ENCODE results near the gene NEK7.

NEK7 gene

DNA sequence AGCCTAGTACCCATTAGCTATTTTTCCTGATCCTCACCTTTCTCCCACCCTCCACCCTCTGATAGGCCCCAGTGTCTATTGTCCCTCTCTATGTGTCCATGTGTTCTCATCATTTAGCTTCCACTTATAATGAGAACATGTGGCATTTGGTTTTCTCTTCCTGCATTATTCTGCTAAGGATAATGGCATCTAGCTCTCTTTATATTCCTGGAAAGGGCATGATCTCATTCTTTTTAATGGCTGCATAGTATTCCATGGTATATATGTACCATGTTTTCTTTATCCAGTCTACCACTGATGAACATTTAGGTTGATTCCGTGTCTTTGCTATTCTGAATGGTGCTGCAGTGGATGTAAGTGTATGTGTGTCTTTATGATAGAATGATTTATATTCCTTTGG lies 178.9 kb downstream of the NEK7 start:
- no peak overlapping the region for H3K4me3 ChIP-seq (ENCODE audit: low read depth, low read length)

DNA sequence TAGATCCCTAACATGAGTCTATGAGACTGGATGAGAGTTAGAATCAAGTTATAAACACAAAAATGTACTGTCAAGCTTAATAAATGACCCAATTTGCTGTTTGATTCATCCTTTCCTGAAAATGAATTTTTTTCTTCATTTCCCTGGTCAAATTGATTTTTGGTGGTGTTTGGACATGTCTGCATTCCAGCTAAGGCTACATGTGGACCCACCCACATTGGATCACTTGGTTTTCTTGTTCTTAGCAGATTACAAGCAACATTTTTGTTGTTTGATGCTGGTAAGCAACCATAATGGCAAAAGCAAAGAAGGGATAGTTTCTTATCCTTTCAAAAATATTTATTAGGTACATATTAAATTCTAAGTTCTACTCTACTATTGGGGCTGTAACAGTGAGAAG lies 181.1 kb downstream of the NEK7 start:
- no peak overlapping the region for H3K4me3 ChIP-seq (ENCODE audit: low read depth, low read length)

DNA sequence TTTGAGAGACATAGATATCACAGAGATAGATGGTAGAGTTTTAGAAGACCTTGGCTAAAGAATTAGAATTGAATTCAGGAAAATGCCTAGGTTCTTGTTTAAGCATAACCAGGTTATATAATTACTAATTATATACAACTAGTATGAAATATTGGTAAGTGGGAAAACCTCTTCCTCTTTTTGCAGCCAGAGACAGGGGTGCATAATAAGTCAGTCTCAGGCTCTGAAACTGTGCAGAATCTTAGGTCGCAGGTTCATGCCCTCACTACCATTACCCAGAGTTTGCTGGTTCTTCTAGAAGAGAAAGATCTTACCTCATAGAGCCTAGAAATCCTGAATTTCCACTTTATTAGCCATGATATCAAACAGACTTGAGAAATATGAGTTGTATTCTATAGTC lies 183.3 kb downstream of the NEK7 start:
- H3K4me3 ChIP-seq (ENCODE audit: low read depth, low read length) = no peak overlapping the region

- H3K4me3 ChIP-seq (ENCODE audit: low read depth, low read length) = no peak overlapping the region
Measured at GRCh38 chr1:198346178-198346577, 189.4 kb downstream of the NEK7 start.

DNA sequence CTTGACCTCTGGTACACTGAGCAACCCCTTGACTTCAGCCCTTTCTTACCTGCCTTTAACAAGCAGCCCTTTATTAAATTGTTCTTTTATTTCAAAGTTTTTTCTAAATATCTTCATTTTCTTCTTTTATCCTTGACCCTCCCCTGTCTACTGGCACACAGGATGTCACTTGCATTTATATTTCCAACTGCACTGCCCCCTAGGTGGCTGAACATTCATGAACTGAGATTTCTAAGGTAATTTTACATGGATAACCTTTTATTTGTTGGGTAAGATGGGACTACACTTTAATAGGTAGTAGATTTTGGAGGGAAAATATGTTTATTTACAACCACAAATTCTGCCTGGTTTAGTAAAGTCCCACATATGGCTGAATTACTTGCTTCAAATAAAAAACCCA lies 193.7 kb downstream of the NEK7 start:
- no peak overlapping the region for H3K4me3 ChIP-seq (ENCODE audit: low read depth, low read length)

GRCh38 chr1:198352975-198353695 lies 196.3 kb downstream of the NEK7 start:
- H3K4me3 ChIP-seq (ENCODE audit: low read depth, low read length) = no peak overlapping the region

DNA sequence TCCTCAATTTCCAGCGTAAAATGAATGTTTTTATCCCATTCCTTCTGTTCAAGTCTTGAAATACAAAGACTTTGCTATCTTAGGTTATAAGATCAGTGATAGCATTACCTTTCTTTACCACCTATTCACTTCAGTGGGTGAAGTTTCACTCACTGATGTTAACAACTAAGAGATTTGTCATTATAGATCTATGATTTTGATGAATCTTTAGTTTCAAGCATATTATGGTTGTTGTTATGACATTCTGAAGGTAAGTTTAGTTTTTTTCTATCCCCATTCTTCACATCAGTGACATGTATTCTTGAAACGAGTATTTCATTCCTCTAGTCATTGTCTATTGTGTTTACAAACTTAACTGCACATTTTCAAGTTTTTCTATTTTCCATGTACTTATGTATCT lies 201.1 kb downstream of the NEK7 start:
- H3K4me3 ChIP-seq (ENCODE audit: low read depth, low read length) = no peak overlapping the region

- no peak overlapping the region for H3K4me3 ChIP-seq (ENCODE audit: low read depth, low read length)
Measured at GRCh38 chr1:198359024-198359653, 202.3 kb downstream of the NEK7 start.

DNA sequence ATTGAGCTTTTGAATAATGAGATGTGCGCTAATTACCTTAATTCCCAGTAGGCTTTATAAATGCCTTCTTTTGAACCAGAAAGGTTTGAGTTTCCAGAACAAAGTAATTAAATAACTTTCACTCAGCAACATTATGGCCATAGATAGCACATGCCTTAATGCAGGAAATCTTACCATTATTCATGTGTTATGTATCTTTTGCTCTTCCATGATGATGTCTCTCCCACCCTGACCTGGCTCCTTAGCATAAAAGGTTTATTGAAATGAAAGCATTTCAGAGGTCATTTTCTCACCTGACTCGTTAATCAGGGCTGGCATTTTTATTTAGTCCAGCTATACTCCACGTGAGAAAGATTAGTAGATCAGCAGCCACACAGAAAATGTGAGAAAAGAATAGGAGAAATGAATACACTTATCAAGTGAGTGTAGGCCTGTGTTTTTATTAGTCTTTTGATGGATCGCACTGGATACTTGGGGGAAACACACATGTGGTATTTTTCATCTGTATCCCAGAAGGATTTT lies 203.5 kb downstream of the NEK7 start:
- no peak overlapping the region for H3K4me3 ChIP-seq (ENCODE audit: low read depth, low read length)

DNA sequence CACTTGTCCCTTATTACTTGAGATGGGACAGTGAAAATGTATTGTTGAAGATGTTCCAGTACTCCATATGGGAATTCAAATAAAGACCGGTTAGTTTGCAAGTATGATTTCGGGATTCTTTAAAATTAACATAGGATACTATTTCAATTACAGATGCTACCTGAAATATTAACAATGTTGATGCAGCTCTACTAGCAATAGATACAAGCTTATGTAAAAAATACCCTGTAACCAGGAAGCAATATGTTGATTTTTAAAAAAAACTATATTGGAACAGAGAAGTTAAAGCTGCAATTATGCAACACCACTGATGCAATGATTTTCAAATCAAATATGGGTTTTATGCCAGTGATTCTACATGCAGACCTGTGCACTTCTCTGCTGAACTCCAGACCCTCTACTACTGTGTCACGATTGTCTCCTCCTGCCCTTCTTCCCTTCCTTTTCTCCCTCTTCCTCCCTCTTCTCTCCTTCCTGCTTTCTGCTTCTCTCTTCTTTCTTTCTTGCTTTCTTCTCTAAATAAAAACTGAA lies 204.5 kb downstream of the NEK7 start:
- H3K4me3 ChIP-seq (ENCODE audit: low read depth, low read length) = no peak overlapping the region

DNA sequence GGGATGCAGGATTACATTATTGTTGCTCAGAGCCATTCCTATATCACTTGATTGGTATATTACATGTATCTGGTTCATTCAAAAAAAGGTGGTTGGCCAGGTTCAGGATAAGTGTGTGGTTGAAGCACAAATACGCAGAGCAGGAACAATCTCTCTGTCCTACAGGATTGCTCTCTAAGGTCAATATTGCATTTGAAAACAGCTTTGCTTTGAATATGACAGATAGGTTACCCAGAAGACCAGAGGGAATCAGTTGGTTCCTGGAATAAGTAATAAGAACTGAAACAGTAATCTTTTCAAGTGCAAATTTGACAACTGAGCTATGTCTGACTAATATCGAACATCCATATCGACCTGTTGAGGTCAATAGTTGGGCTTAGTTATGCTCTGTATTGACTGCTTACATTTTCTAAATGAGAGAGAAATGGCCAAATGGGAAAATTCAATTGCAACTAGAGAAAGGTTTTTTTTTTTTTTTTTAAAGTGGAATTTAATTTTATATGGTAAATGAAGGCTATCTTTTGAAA lies 206.9 kb downstream of the NEK7 start:
- H3K4me3 ChIP-seq (ENCODE audit: low read depth, low read length) = no peak overlapping the region

DNA sequence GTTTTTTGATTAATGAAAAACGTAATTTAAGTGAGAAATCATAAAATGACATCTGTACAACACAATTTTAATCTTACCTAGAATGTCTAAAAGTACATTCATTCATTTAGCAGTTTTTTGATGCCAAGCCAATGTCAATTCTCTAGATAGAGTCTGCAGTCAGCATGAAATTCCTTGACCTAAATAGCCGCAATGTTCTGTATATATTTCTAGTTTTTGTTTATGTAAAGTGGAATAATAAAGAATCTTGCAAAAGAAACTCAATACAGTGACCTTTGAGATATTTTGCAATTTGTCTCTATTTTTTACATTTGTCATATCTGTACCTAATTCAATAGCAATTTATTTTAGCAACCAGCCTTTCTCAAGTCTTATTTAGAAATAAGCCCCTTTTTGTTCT lies 207.7 kb downstream of the NEK7 start:
- no peak overlapping the region for H3K4me3 ChIP-seq (ENCODE audit: low read depth, low read length)

DNA sequence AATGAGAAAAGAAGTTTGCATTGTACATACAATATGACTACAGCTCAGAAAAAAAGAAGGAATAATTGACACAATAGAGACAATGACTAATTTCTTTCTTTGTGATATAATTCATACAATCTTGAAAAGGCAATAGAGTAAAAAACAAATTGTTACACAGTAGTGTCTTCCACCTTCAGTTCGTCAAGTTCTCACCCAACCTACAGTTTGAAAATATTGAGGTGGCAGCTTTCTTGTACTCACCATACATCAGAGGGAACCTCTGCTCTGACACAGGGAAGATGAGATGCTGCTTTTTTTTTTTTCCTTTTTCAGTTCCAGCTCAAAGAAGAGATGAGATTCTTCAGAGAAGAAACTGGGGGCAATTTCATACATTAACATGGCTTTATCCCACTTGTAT lies 210.5 kb downstream of the NEK7 start:
- H3K4me3 ChIP-seq (ENCODE audit: low read depth, low read length) = no peak overlapping the region

DNA sequence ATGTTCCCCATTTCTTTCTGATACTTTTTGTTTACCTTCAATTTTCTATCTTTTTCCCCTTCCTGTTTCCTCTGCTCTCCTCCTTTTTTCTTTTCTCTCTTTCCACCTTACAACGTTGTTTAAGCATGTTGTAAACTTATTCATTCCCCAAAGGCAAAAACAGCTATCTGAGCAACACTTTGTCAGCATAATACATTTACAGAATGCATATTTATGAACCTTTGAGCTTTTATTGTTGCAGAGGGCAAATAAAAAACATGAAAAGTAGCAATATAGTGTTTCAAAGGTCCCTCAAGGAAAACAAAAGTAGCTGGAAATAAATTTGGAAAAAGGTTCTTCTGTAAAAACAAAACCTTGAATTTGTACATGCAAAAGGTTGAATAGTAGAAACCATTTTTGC lies 214.2 kb downstream of the NEK7 start:
- no peak overlapping the region for H3K4me3 ChIP-seq (ENCODE audit: low read depth, low read length)
